ENCODE results near the gene SRXN1. TPM values are rescaled to one million over a fixed set of nuclear protein-coding genes. Genes with fewer than 3 reads are reported as not detected.

The SRXN1 gene
- total and polyA plus RNA-seq, 2 donors (not counting 1 experiment from before 2014, with no cell fraction given) = 50.5 to 91.2 TPM

- TF ChIP-seq CTCF (conservative IDR thresholded peaks at IDR 0.05 in 1 of 2, IDR thresholded peaks at IDR 0.05 in 1 of 2; ENCODE audit: low read depth in 1 of 2, low read length in 2 of 2) (no peak), EZH2 (IDR thresholded peaks at IDR 0.05; ENCODE audit: low read length, missing control alignments) (no peak)
- Histone ChIP-seq H3K9ac (ENCODE audit: insufficient read depth, low read length) (no peak overlapping the region), H3K9me3 (ENCODE audit: control insufficient read depth, insufficient read depth, low read depth, low read length) (no peaks in the 10 kb centered on the region), H3K27ac (ENCODE audit: insufficient read depth, low read length) (no peak overlapping the region), H3K36me3 (ENCODE audit: control insufficient read depth, insufficient read depth, low read length) (no peaks in the 10 kb centered on the region), H3K4me2 (ENCODE audit: extremely low read depth, insufficient read depth, low read length) (no peak overlapping the region), H4K20me1 (ENCODE audit: control insufficient read depth, extremely low read depth, insufficient read depth, low read length) (no peaks in the 10 kb centered on the region), H3K4me3 (replicated peaks in 1 of 4; ENCODE audit: control extremely low read depth in 1 of 4, insufficient read depth in 1 of 4, low read depth in 3 of 4, low read length in 4 of 4) (no peak overlapping the region), H2AFZ (ENCODE audit: low read length) (no peak overlapping the region), H3K79me2 (ENCODE audit: control insufficient read depth, insufficient read depth, low read length) (no peaks in the 10 kb centered on the region), H3K27me3 (ENCODE audit: control insufficient read depth, insufficient read depth, low read length) (no peaks in the 10 kb centered on the region), H3K4me1 (ENCODE audit: control insufficient read depth, extremely low read depth, insufficient read depth, low read length) (no peaks in the 10 kb centered on the region)
- no peak for DNase-seq (ENCODE audit: low read depth in 2 of 2)
Measured at GRCh38 chr20:699342-699741, 46.3 kb upstream of the SRXN1 start.

GRCh38 chr20:698276-698675, 45.3 kb upstream of the SRXN1 start:
- Histone ChIP-seq H3K9me3 (ENCODE audit: control insufficient read depth, insufficient read depth, low read depth, low read length) (no peaks in the 10 kb centered on the region), H3K4me2 (ENCODE audit: extremely low read depth, insufficient read depth, low read length) (no peak overlapping the region), H2AFZ (ENCODE audit: low read length) (no peak overlapping the region), H3K4me3 (replicated peaks in 1 of 4; ENCODE audit: control extremely low read depth in 1 of 4, insufficient read depth in 1 of 4, low read depth in 3 of 4, low read length in 4 of 4) (no peak overlapping the region), H3K36me3 (ENCODE audit: control insufficient read depth, insufficient read depth, low read length) (no peaks in the 10 kb centered on the region), H3K4me1 (ENCODE audit: control insufficient read depth, extremely low read depth, insufficient read depth, low read length) (no peaks in the 10 kb centered on the region), H3K79me2 (ENCODE audit: control insufficient read depth, insufficient read depth, low read length) (no peaks in the 10 kb centered on the region), H3K27ac (ENCODE audit: insufficient read depth, low read length) (no peak overlapping the region), H4K20me1 (ENCODE audit: control insufficient read depth, extremely low read depth, insufficient read depth, low read length) (no peaks in the 10 kb centered on the region), H3K9ac (ENCODE audit: insufficient read depth, low read length) (no peak overlapping the region), H3K27me3 (ENCODE audit: control insufficient read depth, insufficient read depth, low read length) (no peaks in the 10 kb centered on the region)
- DNase-seq (ENCODE audit: low read depth in 2 of 2) = no peak
- no peak for TF ChIP-seq CTCF (conservative IDR thresholded peaks at IDR 0.05 in 1 of 2, IDR thresholded peaks at IDR 0.05 in 1 of 2; ENCODE audit: low read depth in 1 of 2, low read length in 2 of 2)

- H3K9ac ChIP-seq (ENCODE audit: insufficient read depth, low read length) = no peak overlapping the region
- no peak overlapping the region for H3K4me3 ChIP-seq (replicated peaks in 1 of 4; ENCODE audit: control extremely low read depth in 1 of 4, insufficient read depth in 1 of 4, low read depth in 3 of 4, low read length in 4 of 4)
- TF ChIP-seq EZH2 (IDR thresholded peaks at IDR 0.05; ENCODE audit: low read length, missing control alignments) (no peak), CTCF (conservative IDR thresholded peaks at IDR 0.05 in 1 of 2, IDR thresholded peaks at IDR 0.05 in 1 of 2; ENCODE audit: low read depth in 1 of 2, low read length in 2 of 2) (no peak)
- DNase-seq (ENCODE audit: low read depth in 2 of 2) = no peak
- H4K20me1 ChIP-seq (ENCODE audit: control insufficient read depth, extremely low read depth, insufficient read depth, low read length) = no peaks in the 10 kb centered on the region
- H2AFZ ChIP-seq (ENCODE audit: low read length) = no peak overlapping the region
- no peaks in the 10 kb centered on the region for H3K9me3 ChIP-seq (ENCODE audit: control insufficient read depth, insufficient read depth, low read depth, low read length)
- no peak overlapping the region for H3K27ac ChIP-seq (ENCODE audit: insufficient read depth, low read length)
- no peaks in the 10 kb centered on the region for H3K36me3 ChIP-seq (ENCODE audit: control insufficient read depth, insufficient read depth, low read length)
- no peak overlapping the region for H3K4me2 ChIP-seq (ENCODE audit: extremely low read depth, insufficient read depth, low read length)
- H3K79me2 ChIP-seq (ENCODE audit: control insufficient read depth, insufficient read depth, low read length) = no peaks in the 10 kb centered on the region
- H3K27me3 ChIP-seq (ENCODE audit: control insufficient read depth, insufficient read depth, low read length) = no peaks in the 10 kb centered on the region
- H3K4me1 ChIP-seq (ENCODE audit: control insufficient read depth, extremely low read depth, insufficient read depth, low read length) = no peaks in the 10 kb centered on the region
Measured at GRCh38 chr20:697826-698225, 44.8 kb upstream of the SRXN1 start.
